Left ventricle myocardium inferior (tissue), 1 donor: ENCODE measurements around the gene CILP2. TPM values are rescaled to one million over a fixed set of nuclear protein-coding genes. Genes with fewer than 3 reads are reported as not detected.

Experiments used
- DNase-seq: peaks from one replicate; pipeline ENCODE4 v3.0.0-alpha.2; 2020
- H3K27ac ChIP-seq: fragments of 200-600 bp; replicated peaks from 2 replicates; pipeline ENCODE4 v1.8.0; 2021
- H3K27me3 ChIP-seq: fragments of 200-600 bp; 2 replicates; pipeline ENCODE4 v1.8.0; 2021; ENCODE audit warnings: low read depth
- H3K36me3 ChIP-seq: fragments of 200-600 bp; 2 replicates; pipeline ENCODE4 v1.8.0; 2021
- H3K4me1 ChIP-seq: fragments of 200-600 bp; 2 replicates; pipeline ENCODE4 v1.8.0; 2021
- H3K4me3 ChIP-seq: fragments of 200-600 bp; 2 replicates; pipeline ENCODE4 v1.8.0; 2021; ENCODE audit warnings: mild to moderate bottlenecking, moderate library complexity
- H3K9me3 ChIP-seq: fragments of 200-600 bp; replicated peaks from 2 replicates; pipeline ENCODE4 v1.8.0; 2021
- CTCF ChIP-seq: fragments of 200-600 bp; IDR thresholded peaks from 2 replicates; pipeline ENCODE4 v1.8.0; 2021; ENCODE audit warnings: antibody characterized with exemption, mild to moderate bottlenecking, borderline replicate concordance
- intact Hi-C: fragments of 100-400 bp; cut with micrococcal nuclease; formaldehyde crosslinking; loops from one replicate; pipeline ENCODE4 v1.11.0; 2022
- total RNA-seq: library from RNA; stranded (reverse); fragmentation: NEBNext Ultra II Directional; extraction: Animal tissue kit (Norgen Biotek cat#: 25700); gene quantifications from one replicate; pipeline ENCODE4 v1.2.1, GENCODE V29; 2021
- donor health status: DM: no; HTN: yes; CAD: no; lungs with severe emphysema.

The CILP2 gene
- total RNA-seq, 1 donor from 2014 or later = 0.08 TPM

- TF ChIP-seq CTCF = no peak
- no peak for DNase-seq
- no peaks in the 10 kb centered on the region for H3K9me3 ChIP-seq
Observed at GRCh38 chr19:19542507-19542906, 4.4 kb downstream of the CILP2 start.

GRCh38 chr19:19543101-19543500 lies 5.0 kb downstream of the CILP2 start:
- no peak for DNase-seq
- intact Hi-C loops = no loop called here
- H3K4me1 ChIP-seq = peaks cover 38% of the 10 kb centered on the region
- H3K27me3 ChIP-seq = peaks cover 96% of the 10 kb centered on the region
- no peak overlapping the region for H3K27ac ChIP-seq
- no peak for TF ChIP-seq CTCF
- H3K36me3 ChIP-seq = no peaks in the 10 kb centered on the region
- no peak overlapping the region for H3K4me3 ChIP-seq
- no peaks in the 10 kb centered on the region for H3K9me3 ChIP-seq

More at GRCh38 chr19:19542507-19542906, 4.4 kb downstream of the CILP2 start:
- intact Hi-C loops = no loop called here
- Histone ChIP-seq H3K27me3 (peaks cover 96% of the 10 kb centered on the region), H3K4me1 (peaks cover 38% of the 10 kb centered on the region), H3K4me3 (no peak overlapping the region), H3K27ac (no peak overlapping the region), H3K36me3 (no peaks in the 10 kb centered on the region)

GRCh38 chr19:19543640-19544039 lies 5.6 kb downstream of the CILP2 start:
- H3K9me3 ChIP-seq = no peaks in the 10 kb centered on the region
- H3K27ac ChIP-seq = no peak overlapping the region
- DNase-seq = no peak
- H3K36me3 ChIP-seq = no peaks in the 10 kb centered on the region
- intact Hi-C loops = no loop called here
- no peak overlapping the region for H3K4me3 ChIP-seq
- no peak for TF ChIP-seq CTCF
- peaks cover 38% of the 10 kb centered on the region for H3K4me1 ChIP-seq
- H3K27me3 ChIP-seq = peaks cover 95% of the 10 kb centered on the region

- Histone ChIP-seq H3K27me3 (peaks cover 96% of the 10 kb centered on the region), H3K36me3 (no peaks in the 10 kb centered on the region), H3K9me3 (no peaks in the 10 kb centered on the region), H3K4me1 (peaks cover 36% of the 10 kb centered on the region), H3K27ac (no peak overlapping the region), H3K4me3 (no peak overlapping the region)
- no peak for DNase-seq
- TF ChIP-seq CTCF = no peak
- intact Hi-C loops = no loop called here
Observed at GRCh38 chr19:19544257-19544953, 6.3 kb downstream of the CILP2 start.

GRCh38 chr19:19544954-19545591 lies 7.0 kb downstream of the CILP2 start:
- Histone ChIP-seq H3K9me3 (no peaks in the 10 kb centered on the region), H3K27ac (no peak overlapping the region), H3K4me1 (peaks cover 40% of the 10 kb centered on the region), H3K27me3 (peaks cover 96% of the 10 kb centered on the region), H3K36me3 (no peaks in the 10 kb centered on the region), H3K4me3 (no peak overlapping the region)
- TF ChIP-seq CTCF = no peak
- intact Hi-C loops = no loop called here
- no peak for DNase-seq
